GM12878 (cell line): Measurements from ENCODE around the gene SNAPC4. TPM values are rescaled to one million over a fixed set of nuclear protein-coding genes. Genes with fewer than 3 reads are reported as not detected.

Source experiments
- ATAC-seq: fragments of 200-7000 bp; cut with Tn5 transposase; 3 replicates; pipeline ENCODE4 v1.9.1; 2020; ENCODE audit warnings: mild to moderate bottlenecking, moderate library complexity
- BruUV-seq: library from RNA; stranded (reverse); fragments of 400-500 nt; replicated peaks from 2 replicates; lab custom pipeline; 2021; lab: Mats Ljungman, UMichigan
- CTCF ChIA-PET: fragments of 300-600 bp; sonication (Branson Sonifier 250); formaldehyde crosslinking; extraction: SDS; loops from one replicate; lab custom pipeline; 2021; ENCODE audit warnings: inconsistent platforms; lab: Yijun Ruan, JAX
- POLR2A ChIA-PET: fragments of 350-600 bp; formaldehyde crosslinking; extraction: SDS; loops from one replicate; lab custom pipeline; 2021; ENCODE audit warnings: inconsistent platforms; lab: Charles Lee
- RAD21 ChIA-PET: fragments of 300-600 bp; sonication (Branson Sonifier 250); formaldehyde crosslinking; loops from one replicate; lab custom pipeline; 2023; ENCODE audit warnings: antibody characterized with exemption; ENCODE audit not compliant: unreplicated experiment; lab: Charles Lee
- SMC1A ChIA-PET: fragments of 300-600 bp; sonication (Branson Sonifier 250); formaldehyde crosslinking; loops from one replicate; lab custom pipeline; 2023; ENCODE audit not compliant: unreplicated experiment, uncharacterized antibody; lab: Charles Lee
- DNase-seq: peaks from one replicate; pipeline ENCODE4 v3.0.0-alpha.2; 2011; ENCODE audit warnings: low read depth, low spot score
- FAIRE-seq: peaks from 3 replicates; lab custom pipeline; 2011; peaks lifted over from hg19 to GRCh38; lab: Jason Lieb, UNC
- H2AFZ ChIP-seq: 2 replicates; pipeline ENCODE4 v1.6.0; 2011; ENCODE audit warnings: low read depth, low read length, control low read depth; ENCODE audit not compliant: control insufficient read depth
- H3K27ac ChIP-seq: 2 replicates; pipeline ENCODE4 v1.5.1; 2011; ENCODE audit warnings: control low read depth; ENCODE audit not compliant: control insufficient read depth, insufficient read depth
- H3K27me3 ChIP-seq, 2 experiments: replicated peaks in 1 of 2; 2 replicates each; pipeline versions ENCODE4 v1.6.0 to v1.6.1; 2011; ENCODE audit warnings: low read length in 1 of 2; ENCODE audit not compliant: control insufficient read depth in 2 of 2, insufficient read depth in 2 of 2
- H3K36me3 ChIP-seq, 2 experiments: 2 replicates each; pipeline ENCODE4 v1.5.1; 2011; ENCODE audit warnings: low read length in 1 of 2; ENCODE audit not compliant: control insufficient read depth in 2 of 2, insufficient read depth in 2 of 2
- H3K4me1 ChIP-seq: 2 replicates; pipeline ENCODE4 v1.6.1; 2011; ENCODE audit warnings: mild to moderate bottlenecking, low read length, moderate library complexity, mixed read lengths; ENCODE audit not compliant: control insufficient read depth, insufficient read depth
- H3K4me2 ChIP-seq: 2 replicates; pipeline ENCODE4 v1.6.0; 2011; ENCODE audit warnings: control low read depth; ENCODE audit not compliant: control insufficient read depth, insufficient read depth
- H3K4me3 ChIP-seq: fragments of 200-600 bp; sonication (generic); 2 replicates; pipeline ENCODE4 v1.5.1; 2016
- H3K79me2 ChIP-seq: 2 replicates; pipeline ENCODE4 v1.6.0; 2011; ENCODE audit warnings: low read length; ENCODE audit not compliant: control insufficient read depth, insufficient read depth
- H3K9ac ChIP-seq: 2 replicates; pipeline ENCODE4 v1.8.0; 2011; ENCODE audit warnings: low read length, control low read depth, mixed read lengths; ENCODE audit not compliant: control insufficient read depth, insufficient read depth
- H3K9me3 ChIP-seq: replicated peaks from 3 replicates; pipeline ENCODE4 v1.5.1; 2011; ENCODE audit warnings: mild to moderate bottlenecking, low read length; ENCODE audit not compliant: control insufficient read depth, insufficient read depth
- H4K20me1 ChIP-seq: 2 replicates; pipeline ENCODE4 v1.6.0; 2011; ENCODE audit not compliant: control insufficient read depth, insufficient read depth
- BMI1 ChIP-seq: fragments of 450-650 bp; IDR thresholded peaks from 2 replicates; pipeline ENCODE4 v1.6.1; 2016; ENCODE audit warnings: mild to moderate bottlenecking, moderate library complexity, borderline replicate concordance
- CHD1 ChIP-seq: IDR thresholded peaks from 2 replicates; pipeline ENCODE4 v1.6.1; 2012; ENCODE audit warnings: low read depth, low read length, improper control_type of control experiment
- DPF2 ChIP-seq: fragments of 450-650 bp; IDR thresholded peaks from 2 replicates; pipeline ENCODE4 v1.6.1; 2017; ENCODE audit warnings: mild to moderate bottlenecking
- EP300 ChIP-seq, 2 experiments: fragments of 150-350 bp in 1 of 2; IDR thresholded peaks; 2 replicates each; pipeline ENCODE4 v1.6.1; 2011 to 2012; ENCODE audit warnings: low read depth in 2 of 2, low read length in 2 of 2, borderline replicate concordance in 1 of 2, improper control_type of control experiment in 1 of 2, inconsistent platforms in 1 of 2; ENCODE audit not compliant: control insufficient read depth in 1 of 2
- FOXM1 ChIP-seq: IDR thresholded peaks from 2 replicates; pipeline ENCODE4 v1.6.1; 2012; ENCODE audit warnings: low read depth, mild to moderate bottlenecking, inconsistent platforms, low read length, moderate library complexity
- HCFC1 ChIP-seq: fragments of 150-350 bp; IDR thresholded peaks from 2 replicates; pipeline ENCODE4 v1.6.1; 2014; ENCODE audit warnings: low read length
- IKZF1 ChIP-seq: fragments of 450-650 bp; conservative IDR thresholded peaks from 2 replicates; pipeline ENCODE4 v1.6.1; 2017; ENCODE audit warnings: antibody characterized with exemption, mild to moderate bottlenecking
- KLF5 ChIP-seq: fragments of 450-650 bp; IDR thresholded peaks from 2 replicates; pipeline ENCODE4 v1.6.1; 2014; ENCODE audit warnings: mild to moderate bottlenecking; ENCODE audit not compliant: partially characterized antibody
- MEF2A ChIP-seq: IDR thresholded peaks from 2 replicates; pipeline ENCODE4 v1.6.1; 2011; ENCODE audit warnings: low read depth, mild to moderate bottlenecking, low read length, moderate library complexity; ENCODE audit not compliant: insufficient read depth
- MXI1 ChIP-seq: fragments of 150-350 bp; IDR thresholded peaks from 2 replicates; pipeline ENCODE4 v1.6.1; 2011; ENCODE audit warnings: low read depth, mild to moderate bottlenecking, inconsistent platforms, low read length, improper control_type of control experiment
- MYC ChIP-seq: IDR thresholded peaks from 2 replicates; pipeline ENCODE4 v1.6.1; 2011; ENCODE audit warnings: mild to moderate bottlenecking, low read length, moderate library complexity, inconsistent platforms; ENCODE audit not compliant: insufficient read depth, insufficient replicate concordance, insufficient read length, severe bottlenecking
- NRF1 ChIP-seq: conservative IDR thresholded peaks from 2 replicates; pipeline ENCODE4 v1.6.1; 2011; ENCODE audit warnings: mild to moderate bottlenecking, low read depth, low read length, improper control_type of control experiment
- PML ChIP-seq: IDR thresholded peaks from 2 replicates; pipeline ENCODE4 v1.6.1; 2012; ENCODE audit warnings: low read length, inconsistent platforms
- POLR2A ChIP-seq: IDR thresholded peaks from 2 replicates; pipeline ENCODE4 v1.6.1; 2011; ENCODE audit warnings: low read depth, mild to moderate bottlenecking, low read length
- RELB ChIP-seq: fragments of 450-650 bp; IDR thresholded peaks from 2 replicates; pipeline ENCODE4 v1.6.1; 2017; ENCODE audit warnings: low read depth, mild to moderate bottlenecking, moderate library complexity
- STAT3 ChIP-seq: IDR thresholded peaks from 2 replicates; pipeline ENCODE4 v1.6.1; 2011; ENCODE audit warnings: low read depth, low read length, improper control_type of control experiment
- ZBED1 ChIP-seq: IDR thresholded peaks from 2 replicates; pipeline ENCODE4 v1.6.1; 2016; ENCODE audit warnings: borderline replicate concordance
- ZNF217 ChIP-seq: fragments of 450-650 bp; IDR thresholded peaks from 2 replicates; pipeline ENCODE4 v1.6.1; 2017; ENCODE audit warnings: antibody characterized with exemption, mild to moderate bottlenecking
- WGBS: methylation state at CpG from one replicate; pipeline ENCODE4 v1.1.6; 2016; ENCODE audit warnings: low lambda C conversion rate; ENCODE audit not compliant: insufficient replicate concordance, insufficient coverage; ENCODE audit errors: missing lambda C conversion rate; 5-methylcytosine and 5-hydroxymethylcytosine counted together
- in situ Hi-C: fragments of 300-500 bp; cut with MboI; formaldehyde crosslinking; loops from 9 replicates; pipeline ENCODE4 v1.14.3; 2018; ENCODE audit warnings: mixed read lengths
- intact Hi-C: fragments of 100-400 bp; cut with micrococcal nuclease; formaldehyde crosslinking; loops from one replicate; pipeline ENCODE4 v1.14.2; 2022; ENCODE audit not compliant: unreplicated experiment
- polyA plus RNA-seq, 11 experiments: library from polyadenylated mRNA; depleted of rRNA in 4 of 11; unstranded in 6 of 11; stranded (reverse) in 5 of 11; fragments of >200 nt; fragmentation: Nextera tagmentation in 4 of 11; fragmentation: Illumina TruSeq in 1 of 11; extraction: Ambion mirVana in 4 of 11; extraction: Trizol in 1 of 11; gene quantifications; 1 replicate in 1 of 11; 2 replicates in 10 of 11; pipeline versions ENCODE4 v1.2.1 to v1.2.3, GENCODE V29; 2011 to 2016; ENCODE audit warnings: inconsistent platforms in 2 of 11, missing spikeins in 2 of 11, low read depth in 1 of 11
- total RNA-seq, 4 experiments: library from RNA; depleted of rRNA in 3 of 4; stranded (reverse); fragments of >200 nt in 3 of 4; fragmentation: Illumina TruSeq in 1 of 4; extraction: Trizol in 1 of 4; gene quantifications; 2 replicates each; pipeline versions ENCODE4 v1.2.1 to v1.2.3, GENCODE V29; 2013 to 2021
- TF ChIP-seq, protein P1 (sequence below): IDR thresholded peaks from 2 replicates; pipeline ENCODE4 v1.6.1; 2012; ENCODE audit warnings: mild to moderate bottlenecking, low read depth, low read length

The SNAPC4 gene
- total and polyA plus RNA-seq, 10 of the 15 experiments (the other 5 are each of a cell fraction or from before 2014, with no cell fraction given), result 0.42 to 19.8 (median 7.0) TPM

- SMC1A ChIA-PET, result no interaction called here
- no peak for TF ChIP-seq CHD1
- no peak for TF ChIP-seq MXI1
- TF ChIP-seq RELB, result no peak
- TF ChIP-seq FOXM1, result no peak
- no peak for TF ChIP-seq DPF2
- TF ChIP-seq MEF2A, result no peak
- TF ChIP-seq EP300 (IDR thresholded peaks at IDR 0.05; ENCODE audit: borderline replicate concordance in 1 of 2, control insufficient read depth in 1 of 2, low read depth in 2 of 2, low read length in 2 of 2), result no peak
- TF ChIP-seq STAT3, result no peak
- no peak for TF ChIP-seq PML
- TF ChIP-seq ZBED1, result no peak
- no peak for TF ChIP-seq IKZF1
- TF ChIP-seq HCFC1, result no peak
- no peak for TF ChIP-seq ZNF217
- TF ChIP-seq POLR2A, result no peak
- no peak for TF ChIP-seq KLF5
- no peak for TF ChIP-seq MYC
- TF ChIP-seq, protein P1, sequence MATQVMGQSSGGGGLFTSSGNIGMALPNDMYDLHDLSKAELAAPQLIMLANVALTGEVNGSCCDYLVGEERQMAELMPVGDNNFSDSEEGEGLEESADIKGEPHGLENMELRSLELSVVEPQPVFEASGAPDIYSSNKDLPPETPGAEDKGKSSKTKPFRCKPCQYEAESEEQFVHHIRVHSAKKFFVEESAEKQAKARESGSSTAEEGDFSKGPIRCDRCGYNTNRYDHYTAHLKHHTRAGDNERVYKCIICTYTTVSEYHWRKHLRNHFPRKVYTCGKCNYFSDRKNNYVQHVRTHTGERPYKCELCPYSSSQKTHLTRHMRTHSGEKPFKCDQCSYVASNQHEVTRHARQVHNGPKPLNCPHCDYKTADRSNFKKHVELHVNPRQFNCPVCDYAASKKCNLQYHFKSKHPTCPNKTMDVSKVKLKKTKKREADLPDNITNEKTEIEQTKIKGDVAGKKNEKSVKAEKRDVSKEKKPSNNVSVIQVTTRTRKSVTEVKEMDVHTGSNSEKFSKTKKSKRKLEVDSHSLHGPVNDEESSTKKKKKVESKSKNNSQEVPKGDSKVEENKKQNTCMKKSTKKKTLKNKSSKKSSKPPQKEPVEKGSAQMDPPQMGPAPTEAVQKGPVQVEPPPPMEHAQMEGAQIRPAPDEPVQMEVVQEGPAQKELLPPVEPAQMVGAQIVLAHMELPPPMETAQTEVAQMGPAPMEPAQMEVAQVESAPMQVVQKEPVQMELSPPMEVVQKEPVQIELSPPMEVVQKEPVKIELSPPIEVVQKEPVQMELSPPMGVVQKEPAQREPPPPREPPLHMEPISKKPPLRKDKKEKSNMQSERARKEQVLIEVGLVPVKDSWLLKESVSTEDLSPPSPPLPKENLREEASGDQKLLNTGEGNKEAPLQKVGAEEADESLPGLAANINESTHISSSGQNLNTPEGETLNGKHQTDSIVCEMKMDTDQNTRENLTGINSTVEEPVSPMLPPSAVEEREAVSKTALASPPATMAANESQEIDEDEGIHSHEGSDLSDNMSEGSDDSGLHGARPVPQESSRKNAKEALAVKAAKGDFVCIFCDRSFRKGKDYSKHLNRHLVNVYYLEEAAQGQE, result no peak
- no peak for TF ChIP-seq BMI1
- TF ChIP-seq NRF1, result no peak
Measured at GRCh38 chr9:136352682-136353081, 47.3 kb downstream of the SNAPC4 start.

More at GRCh38 chr9:136352682-136353081, 47.3 kb downstream of the SNAPC4 start:
- WGBS, result 38% methylated on average over 16 of the region's 16 CpGs
- no peaks in the 10 kb centered on the region for H3K4me1 ChIP-seq
- H4K20me1 ChIP-seq, result no peaks in the 10 kb centered on the region
- in situ Hi-C loops (no loop called here), intact Hi-C loops (no loop called here)
- H3K36me3 ChIP-seq, result no peaks in the 10 kb centered on the region
- no peaks in the 10 kb centered on the region for H3K9me3 ChIP-seq
- no peak; the same call in 1 of the 3 replicates for ATAC-seq
- no peak for DNase-seq
- CTCF ChIA-PET, result no interaction called here
- POLR2A ChIA-PET, result no interaction called here
- no peak overlapping the region for H3K27ac ChIP-seq
- RAD21 ChIA-PET, result no interaction called here
- no peak overlapping the region for H3K4me2 ChIP-seq
- no peaks in the 10 kb centered on the region; a peak in 1 of 4 replicates for H3K27me3 ChIP-seq
- FAIRE-seq, result no peak
- no peak overlapping the region for H3K9ac ChIP-seq
- no peak overlapping the region for H3K4me3 ChIP-seq
- H2AFZ ChIP-seq, result no peak overlapping the region
- no peaks in the 10 kb centered on the region for H3K79me2 ChIP-seq
- no TSS peak for BruUV-seq
